Erythroblast (primary cell): ENCODE data around the gene ZDHHC1.

ENCODE experiments used
- GATA1 ChIP-seq: IDR thresholded peaks from 2 replicates; pipeline ENCODE4 v1.6.1; 2011; ENCODE audit warnings: low read depth, mild to moderate bottlenecking, control low read depth, low read length, moderate library complexity
- POLR2A ChIP-seq: IDR thresholded peaks from 2 replicates; pipeline ENCODE4 v1.6.1; 2011; ENCODE audit warnings: mild to moderate bottlenecking, low read length

DNA sequence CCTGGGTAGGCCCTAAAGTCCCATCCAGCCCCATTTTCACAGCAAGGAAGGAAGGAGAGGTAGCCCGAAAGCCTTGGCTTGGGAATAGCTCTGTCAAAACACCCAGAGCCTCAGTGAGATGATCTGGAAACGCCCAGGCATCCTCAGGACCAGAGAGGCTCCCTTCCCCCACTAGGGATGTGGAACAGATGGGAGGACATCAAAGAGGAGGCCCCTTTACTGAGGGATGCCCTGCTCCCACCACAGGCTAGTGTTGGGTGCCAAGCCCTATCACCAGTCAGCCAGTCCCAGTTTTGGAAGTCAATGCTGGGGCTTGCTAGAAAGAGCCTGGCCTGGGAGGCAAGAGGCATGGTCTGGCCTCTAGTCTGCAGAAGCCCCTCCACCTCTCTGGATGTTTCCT is 27.7 kb downstream of the ZDHHC1 start:
- TF ChIP-seq POLR2A (no peak), GATA1 (no peak)
